GM04503 (cell line): ENCODE results near the gene KRT74.
"Not testable (repeated sequence)": the region's sequence is repeated elsewhere in the genome, so short reads cannot be mapped to it uniquely, and the experiment has no call there.

Experiments used
- DNase-seq: peaks from one replicate; pipeline ENCODE4 v3.0.0-alpha.2; 2012; ENCODE audit warnings: low read depth

Gene KRT74

GRCh38 chr12:52602552-52602951 lies 28.9 kb upstream of the KRT74 start:
- DNase-seq: no peak

DNA sequence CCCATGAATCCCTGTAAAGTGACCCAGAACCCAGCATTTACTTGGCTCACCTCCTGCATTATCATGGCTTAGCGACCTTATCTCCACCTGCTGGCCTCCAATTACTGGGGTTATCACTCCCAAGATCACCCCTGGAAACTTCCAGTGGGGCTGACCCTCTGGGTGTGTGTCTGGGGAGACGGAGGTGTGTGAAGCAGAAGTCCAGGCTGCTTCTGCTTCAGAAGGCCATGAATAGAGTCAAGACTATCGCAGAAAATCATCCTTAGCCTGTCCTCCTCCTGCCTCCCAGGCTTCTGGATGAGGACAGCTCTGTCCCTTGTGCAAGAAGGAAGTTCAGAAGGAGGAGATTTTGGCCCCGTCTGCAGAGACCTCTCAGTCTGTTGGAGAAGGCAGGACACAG lies 28.0 kb upstream of the KRT74 start:
- DNase-seq: no peak

GRCh38 chr12:52600941-52601481 lies 27.4 kb upstream of the KRT74 start, which contains the start of gene KRT72:
TSS of gene KRT72 (minus strand) at chr12:52601463. CDS start at chr12:52601452, 11 bp downstream.
- DNase-seq: no peak

DNA sequence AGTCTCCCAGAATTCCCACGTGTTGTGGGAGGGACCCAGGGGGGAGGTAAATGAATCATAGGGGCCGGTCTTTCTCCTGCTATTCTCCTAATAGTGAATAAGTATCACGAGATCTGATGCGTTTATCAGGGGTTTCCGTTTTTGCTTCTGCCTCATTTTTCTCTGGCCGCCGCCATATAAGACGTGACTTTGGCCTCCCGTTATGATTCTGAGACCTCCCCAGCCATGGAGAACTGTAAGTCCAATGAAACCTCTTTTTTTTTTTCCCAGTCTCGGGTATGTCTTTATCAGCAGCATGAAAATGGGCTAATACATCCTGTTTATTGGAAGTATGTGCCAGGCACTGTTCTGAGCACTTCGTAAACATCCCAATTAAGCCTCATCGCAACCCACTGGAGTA lies 26.8 kb upstream of the KRT74 start:
- DNase-seq: no peak

GRCh38 chr12:52600071-52600470 lies 26.4 kb upstream of the KRT74 start:
- DNase-seq: no peak

- no peak for DNase-seq
Measured at GRCh38 chr12:52598966-52599365, 25.3 kb upstream of the KRT74 start.

DNA sequence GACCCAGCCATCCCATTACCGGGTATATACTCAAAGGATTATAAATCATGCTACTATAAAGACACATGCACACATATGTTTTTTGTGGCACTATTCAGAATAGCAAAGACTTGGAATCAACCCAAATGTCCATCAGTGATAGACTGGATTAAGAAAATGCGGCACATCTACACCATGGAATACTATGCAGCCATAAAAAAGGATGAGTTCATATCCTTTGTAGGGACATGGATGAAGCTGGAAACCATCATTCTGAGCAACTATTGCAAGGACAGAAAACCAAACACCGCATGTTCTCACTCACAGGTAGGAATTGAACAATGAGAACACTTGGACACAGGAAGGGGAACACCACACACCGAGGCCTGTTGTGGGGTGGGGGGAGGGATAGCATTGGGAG lies 20.6 kb upstream of the KRT74 start:
- not testable (repeated sequence) for DNase-seq

DNA sequence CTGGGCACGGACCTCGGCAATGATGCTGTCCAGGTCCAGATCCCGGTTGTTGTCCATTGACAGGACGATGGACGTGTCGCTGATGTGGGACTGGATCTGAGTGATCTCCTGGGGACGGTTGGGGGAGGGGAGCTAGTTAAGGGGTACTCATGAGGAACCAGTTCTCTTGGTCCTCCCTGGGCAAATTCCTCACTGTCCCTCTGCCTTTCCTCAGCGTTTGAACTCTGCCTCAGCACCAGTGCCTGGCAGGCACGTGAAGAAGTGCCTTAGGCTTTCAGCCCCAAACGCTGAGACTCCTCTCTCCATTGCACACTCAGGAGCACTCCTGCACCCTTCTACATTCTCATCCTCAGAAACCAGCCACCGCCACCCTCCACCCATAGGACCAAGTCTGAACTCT lies 17.9 kb upstream of the KRT74 start:
- no peak for DNase-seq

DNA sequence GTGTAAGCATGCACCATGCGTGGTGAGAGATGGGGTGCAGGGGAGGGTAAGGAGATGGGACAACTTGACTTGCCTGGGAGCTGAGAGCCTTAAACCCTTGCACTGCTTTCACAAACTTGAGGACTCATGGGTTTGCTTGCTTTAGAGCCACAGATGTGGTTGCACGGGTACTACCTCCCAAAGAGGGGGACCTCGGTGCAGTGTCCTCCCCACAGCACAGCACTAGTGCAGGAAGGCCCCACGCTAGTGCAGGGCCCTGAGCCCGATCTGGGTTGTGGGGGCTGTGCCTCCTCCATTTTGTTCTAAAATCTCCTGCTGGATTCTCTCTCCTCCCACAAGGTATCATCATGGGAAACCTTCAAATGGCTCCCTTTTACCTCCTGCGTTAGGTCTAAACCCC lies 16.4 kb upstream of the KRT74 start:
- no peak for DNase-seq

DNA sequence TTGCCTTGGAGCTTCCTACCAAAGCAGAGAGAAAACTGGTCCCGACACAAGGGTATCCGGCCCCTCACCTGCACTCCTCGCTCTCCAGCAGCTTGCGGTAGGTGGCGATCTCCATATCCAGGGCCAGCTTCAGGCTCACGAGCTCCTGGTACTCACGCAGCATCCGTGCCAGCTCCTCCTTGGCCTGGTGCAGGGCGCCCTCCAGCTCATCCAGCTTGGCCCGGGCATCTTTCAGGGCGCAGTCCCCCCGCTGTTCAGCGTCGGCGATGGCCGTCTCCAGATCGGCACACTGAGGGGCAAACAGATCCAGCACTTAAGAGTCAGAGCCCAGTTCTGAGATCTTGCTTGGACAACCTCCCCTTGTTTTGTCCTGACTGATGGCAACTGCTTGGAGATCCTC lies 13.9 kb upstream of the KRT74 start:
- DNase-seq: no peak

DNA sequence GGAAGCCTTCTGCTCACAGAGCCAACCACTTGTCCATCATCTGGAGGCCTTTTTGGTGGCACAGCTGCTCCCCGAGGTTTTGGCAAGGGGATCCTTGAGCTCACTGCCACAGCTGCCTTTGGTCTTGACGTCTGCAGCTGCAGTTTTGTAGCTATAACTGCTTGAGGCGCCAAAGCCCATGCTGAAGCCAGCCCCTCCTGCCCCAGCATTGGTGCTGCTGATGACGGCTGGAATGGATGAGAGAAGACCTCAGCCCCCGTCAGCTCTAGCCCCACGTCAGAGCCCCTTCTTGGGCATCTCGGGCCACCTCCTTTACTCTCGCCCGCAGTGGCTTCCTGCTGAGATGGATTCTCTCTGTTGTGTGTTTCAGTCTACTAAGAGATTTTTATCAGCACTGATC lies 12.3 kb upstream of the KRT74 start:
- DNase-seq: no peak

- no peak for DNase-seq
Measured at GRCh38 chr12:52585066-52585465, 11.4 kb upstream of the KRT74 start.

DNA sequence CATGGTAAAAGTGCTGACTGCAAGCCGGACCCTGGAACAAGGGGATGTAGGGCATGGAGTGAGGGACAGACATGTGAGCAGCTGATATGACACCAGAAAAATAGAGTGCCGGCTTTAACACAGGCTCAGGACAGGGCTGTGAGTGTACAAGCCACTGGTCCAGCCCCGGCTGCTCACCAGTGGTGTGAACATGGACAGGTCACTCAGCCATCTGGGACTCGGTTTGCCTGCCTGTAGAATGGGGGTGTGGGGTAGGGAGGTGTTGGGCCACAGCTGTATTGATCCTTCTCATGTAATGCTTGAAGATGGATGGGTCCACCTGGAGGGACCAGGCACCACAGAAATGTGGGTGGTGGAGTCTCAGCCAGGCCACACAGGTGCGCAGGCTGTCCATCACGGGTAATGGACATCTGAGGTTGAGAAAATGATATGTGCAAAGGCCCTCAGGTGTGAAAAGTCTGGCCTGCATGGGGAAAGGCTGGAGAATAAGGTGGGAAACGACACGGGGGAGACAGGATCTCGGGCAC lies 10.6 kb upstream of the KRT74 start:
- no peak for DNase-seq

DNA sequence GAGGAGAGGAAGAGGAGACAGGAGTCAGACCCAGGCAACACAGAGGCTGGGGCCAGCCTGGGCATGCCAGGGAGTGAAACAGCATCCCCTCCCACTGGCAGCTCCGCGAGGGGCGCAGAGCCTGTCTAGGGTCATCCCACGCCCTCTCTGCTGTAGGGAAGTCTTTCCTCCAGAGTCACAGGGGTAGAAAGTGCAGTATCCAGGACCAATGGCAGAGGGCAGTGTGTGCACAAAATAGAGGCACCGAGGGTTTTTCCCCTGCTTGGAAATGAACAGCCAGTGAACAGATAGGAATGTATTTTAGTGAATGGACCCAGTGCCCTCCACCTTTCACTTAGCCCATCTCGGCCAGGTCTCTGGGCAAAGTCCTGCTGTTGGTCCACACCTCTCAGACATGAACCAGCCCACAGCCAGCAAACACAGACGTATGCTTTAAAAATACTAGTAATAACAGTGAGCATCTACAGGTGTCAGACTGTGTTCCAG lies 9.4 kb upstream of the KRT74 start:
- DNase-seq: peak; percentile 3

DNA sequence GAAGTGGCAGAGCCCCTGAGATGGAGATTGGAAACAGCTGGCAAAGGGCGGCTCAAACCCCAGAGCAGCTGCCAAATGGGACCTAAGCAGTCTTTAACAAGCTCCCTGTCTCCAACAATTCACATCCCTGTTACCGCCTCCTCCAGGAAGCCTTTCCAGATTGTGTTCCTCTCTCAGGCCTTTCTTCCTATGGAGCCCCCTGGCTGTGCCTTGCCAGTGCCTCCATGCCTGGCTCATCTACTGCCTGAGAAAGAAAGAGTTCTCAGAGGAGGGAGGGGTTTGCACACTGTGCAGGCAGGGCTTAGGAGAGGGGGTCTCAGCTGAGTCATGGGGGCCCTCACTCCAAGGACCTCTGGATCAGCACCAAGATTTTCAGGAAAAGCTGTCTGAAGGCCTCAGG lies 8.8 kb upstream of the KRT74 start:
- no peak for DNase-seq

DNA sequence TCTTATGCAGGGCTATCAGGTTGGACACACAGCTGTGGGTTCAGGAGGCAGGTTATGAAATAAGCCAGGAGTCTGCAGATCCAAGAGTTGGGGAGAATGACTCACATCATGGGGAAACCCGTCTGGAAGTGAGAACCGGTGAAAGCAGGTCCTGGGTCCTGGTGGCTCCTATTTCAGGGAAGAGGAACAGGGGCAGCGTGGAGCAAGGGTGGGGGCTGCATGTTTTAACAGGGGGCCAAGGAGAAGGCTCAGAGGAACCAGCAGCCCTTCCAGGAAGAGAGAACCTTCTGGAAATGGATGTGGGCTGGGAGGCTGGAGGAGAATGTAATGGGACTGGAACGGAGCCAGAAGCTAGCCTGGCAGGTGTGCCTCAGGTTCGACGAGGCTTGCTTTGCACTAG lies 7.8 kb upstream of the KRT74 start:
- DNase-seq: peak; percentile 6

DNA sequence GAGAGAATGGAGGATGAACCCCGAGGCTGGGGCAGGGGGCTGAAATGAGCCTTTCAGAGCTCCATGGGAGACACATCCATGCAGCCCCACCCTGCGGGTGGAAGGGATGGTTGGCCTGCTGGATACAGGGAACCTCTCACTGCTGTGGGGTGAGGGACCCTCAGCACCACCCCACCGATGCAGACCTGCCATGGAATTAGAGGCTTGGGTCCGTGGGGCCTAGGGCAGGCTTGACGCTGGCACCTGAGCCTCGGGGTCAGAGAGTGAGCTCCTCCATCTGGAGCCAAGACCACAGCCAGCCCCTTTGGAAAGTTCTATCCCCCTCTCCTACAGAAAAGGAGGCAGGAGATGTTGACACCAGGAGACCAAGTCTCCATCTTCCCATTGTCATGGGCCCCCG lies 7.4 kb upstream of the KRT74 start:
- no peak for DNase-seq

DNA sequence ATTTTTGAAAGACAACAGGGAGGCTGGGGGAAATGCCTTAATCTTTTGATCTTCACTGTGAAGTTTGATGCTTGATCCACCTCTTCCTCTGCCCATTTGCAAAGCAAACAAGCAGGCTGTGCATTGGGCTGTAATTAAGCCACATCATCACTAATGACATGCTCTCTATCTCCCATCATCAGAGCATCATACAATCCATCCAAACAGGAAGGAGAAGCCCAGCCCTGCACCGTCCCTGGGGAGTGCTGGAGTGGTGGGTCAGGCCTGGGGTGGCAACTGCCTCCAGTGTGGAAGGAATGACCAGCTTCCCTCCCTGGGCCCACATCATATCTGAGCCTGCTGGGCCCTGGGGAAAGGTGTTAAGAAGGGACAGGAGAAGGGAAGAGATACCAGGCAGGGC lies 6.9 kb upstream of the KRT74 start:
- no peak for DNase-seq

- no peak for DNase-seq
Measured at GRCh38 chr12:52579468-52580465, 6.1 kb upstream of the KRT74 start.

- DNase-seq: no peak
Measured at GRCh38 chr12:52578469-52578868, 4.8 kb upstream of the KRT74 start.

DNA sequence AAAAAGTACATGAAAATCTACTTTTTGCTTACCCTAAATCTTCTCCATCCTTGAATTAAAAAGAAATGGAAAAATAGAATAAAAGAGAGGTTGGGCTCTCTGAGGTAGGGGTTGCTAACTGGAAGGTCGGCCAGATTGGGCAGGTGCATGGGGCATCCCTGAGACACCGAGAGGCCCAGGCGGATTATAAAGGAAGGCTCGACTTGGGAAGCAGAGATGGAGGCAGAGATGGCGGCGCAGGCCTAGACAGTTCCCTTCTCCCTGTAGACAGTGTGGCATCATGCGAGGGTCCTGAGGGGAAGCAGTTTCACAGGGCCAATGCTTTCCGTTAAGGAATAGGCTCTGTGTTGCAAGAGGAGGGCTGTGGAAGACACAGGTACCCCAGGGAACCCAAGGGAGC lies 3.7 kb upstream of the KRT74 start:
- DNase-seq: no peak

- no peak for DNase-seq
Measured at GRCh38 chr12:52575948-52576347, 2.3 kb upstream of the KRT74 start.

DNA sequence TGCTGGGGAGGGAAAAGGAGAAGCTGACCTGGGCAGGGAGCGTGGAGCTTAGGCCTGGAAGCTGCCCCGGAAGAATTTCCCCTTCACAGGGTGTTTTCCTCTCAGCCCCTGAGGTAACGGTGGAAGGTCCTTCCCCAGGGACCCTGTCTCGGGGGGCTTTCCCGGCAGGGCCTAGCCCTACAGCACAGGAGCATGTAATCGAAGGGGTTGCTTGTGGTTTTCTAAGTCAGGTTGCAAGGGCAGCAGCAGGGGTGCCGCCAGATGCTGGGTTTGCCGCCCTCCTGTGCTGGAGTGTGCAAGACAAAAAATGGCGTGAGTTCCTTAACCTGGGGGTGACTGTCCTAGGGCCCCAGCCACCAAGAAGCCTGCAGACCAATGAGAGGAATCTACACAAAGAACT lies 1.6 kb upstream of the KRT74 start:
- no peak for DNase-seq
